HG03460 (cell line): ENCODE measurements around the gene SLC6A12.

ENCODE experiments used
- ATAC-seq: cut with Tn5 transposase; IDR thresholded peaks from one replicate; pipeline ENCODE4 v1.9.1; 2021; ENCODE audit not compliant: unreplicated experiment

Gene SLC6A12

GRCh38 chr12:167959-168600 lies 45.9 kb downstream of the SLC6A12 start:
- no peak for ATAC-seq

- no peak for ATAC-seq
Measured at GRCh38 chr12:166425-167075, 47.4 kb downstream of the SLC6A12 start.

DNA sequence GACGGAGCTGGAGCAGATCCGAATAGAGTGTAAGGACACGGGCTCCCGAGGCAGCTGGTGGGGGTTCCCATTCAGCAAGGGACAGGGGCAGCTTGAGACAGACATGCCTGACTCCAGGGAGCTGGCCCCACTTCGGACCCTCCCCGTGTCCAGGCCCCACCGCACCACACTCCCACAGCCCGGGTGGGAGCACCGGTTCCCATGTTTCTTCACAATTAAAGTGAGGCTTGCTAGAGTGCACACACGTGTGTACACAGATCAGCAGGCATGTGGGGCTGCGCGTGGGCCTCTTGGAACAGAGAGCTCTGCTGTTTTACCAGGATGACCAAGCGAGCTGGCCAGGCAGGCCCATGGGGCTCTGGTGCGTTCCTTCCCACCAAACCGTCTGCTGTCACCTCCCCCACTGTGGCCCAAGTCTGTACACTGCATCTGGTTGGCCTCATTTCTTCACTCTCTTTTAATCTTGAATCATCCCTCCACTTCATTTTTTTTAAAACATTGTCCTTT lies 48.0 kb downstream of the SLC6A12 start:
- no peak for ATAC-seq

DNA sequence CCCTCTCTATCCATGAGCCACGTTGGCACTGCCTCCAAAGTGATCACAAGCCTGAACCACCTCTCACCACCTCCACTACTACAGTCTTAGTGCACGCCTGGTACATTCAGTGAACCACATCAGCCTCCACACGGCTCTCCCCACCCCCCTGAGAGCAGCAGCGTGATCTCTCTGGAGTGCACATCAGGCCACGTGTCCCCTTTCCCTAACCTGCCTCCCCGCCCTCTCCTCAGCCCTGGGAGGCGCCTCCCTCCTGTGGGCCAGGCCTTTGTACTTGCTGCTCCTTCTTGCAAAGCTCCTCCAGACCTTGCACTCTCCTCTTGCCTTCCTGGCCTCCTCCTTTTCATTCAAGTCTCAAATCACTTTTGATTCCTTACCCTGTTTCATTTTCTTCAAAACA lies 49.8 kb downstream of the SLC6A12 start:
- no peak for ATAC-seq

GRCh38 chr12:163406-163986 lies 50.5 kb downstream of the SLC6A12 start:
- ATAC-seq, result no peak

DNA sequence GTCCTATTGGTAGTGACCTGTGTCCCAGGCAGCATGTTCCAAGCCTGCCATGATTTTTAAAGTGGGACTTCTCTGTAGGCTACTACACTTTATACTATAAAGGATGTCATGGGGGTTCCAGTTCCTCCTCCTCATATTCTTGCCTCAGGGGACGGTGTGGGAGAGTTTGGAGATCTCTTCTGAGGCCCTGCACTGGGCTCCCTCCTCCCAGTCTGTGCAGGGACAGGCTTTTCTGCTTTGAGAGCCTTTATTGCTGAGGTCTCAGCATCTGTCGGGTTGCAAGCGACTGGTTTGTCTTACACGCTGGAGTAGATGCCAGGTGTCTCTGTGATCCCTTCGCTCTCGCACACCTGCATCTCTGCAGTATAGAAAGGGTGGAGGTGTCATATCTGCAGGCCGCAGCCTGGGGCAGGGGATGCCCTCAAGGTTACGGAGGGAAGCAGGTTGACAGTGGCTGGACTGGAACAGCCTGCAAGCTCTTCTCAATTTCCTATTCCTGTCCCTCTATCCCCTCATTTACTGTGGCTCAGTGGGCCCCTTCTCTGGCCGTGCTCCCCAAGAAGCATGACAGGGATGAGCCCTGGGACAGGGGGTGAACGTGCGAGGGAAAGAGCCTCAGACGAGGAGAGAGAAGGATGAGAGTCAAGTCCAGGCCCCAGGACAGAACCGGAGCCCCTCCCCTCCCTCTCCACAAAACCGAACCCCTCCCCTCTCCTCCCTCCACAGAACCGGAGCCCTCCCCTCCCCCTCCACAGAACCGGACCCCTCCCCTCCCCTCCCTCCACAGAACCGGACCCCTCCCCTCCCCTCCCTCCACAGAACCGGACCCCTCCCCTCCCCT lies 51.3 kb downstream of the SLC6A12 start:
- ATAC-seq, result no peak

- ATAC-seq, result no peak
Measured at GRCh38 chr12:161823-162222, 52.1 kb downstream of the SLC6A12 start.

DNA sequence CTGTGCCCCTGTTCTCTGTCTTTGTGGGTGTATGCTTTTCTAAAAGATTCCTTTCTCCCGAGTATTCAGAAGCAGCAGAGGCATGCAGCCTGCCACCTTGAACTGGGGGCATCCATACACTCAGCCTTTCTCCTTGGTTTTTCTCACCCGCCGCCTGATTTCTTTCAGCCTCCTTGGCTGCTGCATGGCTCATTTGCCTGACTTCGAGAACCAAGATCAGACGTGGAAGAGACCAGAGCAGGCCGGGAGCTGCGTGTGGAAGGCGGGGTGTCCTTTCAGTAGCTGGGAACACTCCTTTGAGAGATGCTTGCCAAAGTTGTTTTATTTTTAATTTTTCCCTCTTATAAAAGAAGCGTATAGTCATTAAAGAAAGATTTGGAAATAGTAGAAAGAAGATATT lies 53.1 kb downstream of the SLC6A12 start:
- ATAC-seq, result no peak

- no peak for ATAC-seq
Measured at GRCh38 chr12:159156-159782, 54.7 kb downstream of the SLC6A12 start.

DNA sequence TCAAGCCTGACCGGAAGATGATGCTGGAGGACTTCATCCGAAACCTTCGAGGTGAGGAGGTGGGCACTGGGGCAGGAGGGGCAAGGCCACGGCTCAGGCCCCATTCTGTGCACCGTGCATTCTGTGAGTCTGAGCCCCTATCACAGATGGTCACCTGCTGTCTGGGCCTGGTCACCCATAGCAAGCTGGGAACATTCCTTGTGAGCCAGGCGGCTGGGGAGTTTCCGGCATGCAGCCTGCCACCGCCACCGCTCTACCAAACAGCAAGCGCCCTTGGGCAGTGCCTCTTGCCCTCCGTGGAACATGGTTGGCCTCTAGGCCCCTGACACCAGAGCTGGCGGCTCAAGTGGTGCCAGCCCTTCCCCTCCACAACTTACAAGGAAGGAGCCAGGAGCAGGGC lies 56.3 kb downstream of the SLC6A12 start:
- ATAC-seq, result no peak

GRCh38 chr12:156945-157344 lies 57.0 kb downstream of the SLC6A12 start:
- ATAC-seq, result no peak

DNA sequence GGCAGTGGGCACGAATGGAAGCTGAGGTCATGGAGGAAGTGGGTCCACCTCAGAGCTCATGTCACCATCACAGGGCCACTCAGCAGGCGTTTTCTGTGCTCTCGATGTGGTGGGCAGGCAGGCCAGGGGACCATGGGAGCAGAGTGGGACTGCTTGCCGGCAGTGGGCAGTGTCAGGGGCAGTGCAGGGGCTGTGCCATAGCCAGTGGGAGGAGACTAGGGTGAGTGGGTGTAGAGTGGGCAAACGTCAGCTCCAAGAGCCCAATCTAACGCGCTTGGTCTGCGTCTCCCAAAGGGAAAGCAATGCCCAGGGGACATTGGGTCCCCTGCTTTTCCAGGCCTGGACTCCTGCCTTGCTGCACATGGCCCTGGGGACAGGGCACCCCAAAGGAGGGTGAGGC lies 58.3 kb downstream of the SLC6A12 start:
- ATAC-seq, result no peak

- no peak for ATAC-seq
Measured at GRCh38 chr12:155006-155405, 59.0 kb downstream of the SLC6A12 start.

DNA sequence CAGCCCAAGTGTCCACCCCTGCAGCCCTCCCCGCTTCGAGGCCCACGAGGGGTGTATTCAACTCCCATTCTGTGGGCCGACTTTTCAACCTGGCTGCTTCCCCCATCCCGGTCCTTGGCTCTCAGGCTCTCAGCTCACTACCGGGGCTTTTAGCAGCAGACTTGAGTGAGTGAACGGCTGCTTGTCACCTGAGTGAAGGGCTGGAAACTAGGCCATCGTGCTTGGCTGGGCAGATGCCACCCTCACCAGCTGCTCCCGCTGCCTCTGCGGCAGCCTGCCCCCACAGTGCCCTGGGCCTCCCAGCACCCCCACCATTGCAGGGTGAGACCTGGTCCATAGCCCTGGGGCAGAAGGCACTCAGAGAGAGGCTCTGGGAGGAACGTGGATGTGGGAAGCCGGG lies 59.9 kb downstream of the SLC6A12 start:
- ATAC-seq, result no peak

GRCh38 chr12:153080-153746 lies 60.7 kb downstream of the SLC6A12 start:
- peak; percentile 52 for ATAC-seq

DNA sequence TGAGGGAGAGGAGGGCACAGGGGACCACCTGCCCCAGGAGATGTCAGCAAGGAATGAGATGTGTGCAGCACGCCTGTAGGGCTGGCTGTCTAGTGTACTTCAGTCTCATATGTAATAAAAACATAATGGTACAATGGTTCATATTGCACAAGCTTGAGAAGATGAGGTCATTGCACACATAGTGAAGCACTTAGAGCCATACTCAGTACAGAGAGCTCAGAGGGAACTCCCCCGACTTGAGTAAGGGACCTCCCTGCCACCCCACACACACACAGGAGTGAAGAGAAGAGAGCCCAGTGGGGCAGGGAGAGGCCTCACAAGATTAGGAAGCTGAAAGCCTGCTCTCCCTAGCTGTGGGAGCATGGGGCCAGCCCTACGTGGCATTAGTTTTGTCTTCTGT lies 61.5 kb downstream of the SLC6A12 start:
- no peak for ATAC-seq

DNA sequence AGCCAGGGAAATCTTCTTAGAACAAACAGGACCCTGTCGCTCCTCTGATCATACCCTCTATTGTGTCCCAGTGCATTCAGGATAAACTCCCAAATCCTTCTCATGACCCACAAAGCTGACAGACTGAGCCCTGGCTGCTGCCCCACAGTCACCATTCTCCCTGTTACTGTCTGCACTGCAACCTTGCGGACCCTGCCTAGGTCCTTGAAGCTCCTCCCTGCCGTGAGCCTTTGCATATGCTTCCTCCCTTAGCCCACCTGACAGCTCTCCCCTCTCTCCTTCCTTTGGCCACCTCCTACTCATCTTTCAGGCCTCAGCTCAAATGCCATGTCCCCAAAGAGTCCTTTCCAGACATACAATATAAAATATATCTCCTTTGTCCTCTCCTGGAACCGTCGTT lies 62.4 kb downstream of the SLC6A12 start:
- ATAC-seq, result no peak

DNA sequence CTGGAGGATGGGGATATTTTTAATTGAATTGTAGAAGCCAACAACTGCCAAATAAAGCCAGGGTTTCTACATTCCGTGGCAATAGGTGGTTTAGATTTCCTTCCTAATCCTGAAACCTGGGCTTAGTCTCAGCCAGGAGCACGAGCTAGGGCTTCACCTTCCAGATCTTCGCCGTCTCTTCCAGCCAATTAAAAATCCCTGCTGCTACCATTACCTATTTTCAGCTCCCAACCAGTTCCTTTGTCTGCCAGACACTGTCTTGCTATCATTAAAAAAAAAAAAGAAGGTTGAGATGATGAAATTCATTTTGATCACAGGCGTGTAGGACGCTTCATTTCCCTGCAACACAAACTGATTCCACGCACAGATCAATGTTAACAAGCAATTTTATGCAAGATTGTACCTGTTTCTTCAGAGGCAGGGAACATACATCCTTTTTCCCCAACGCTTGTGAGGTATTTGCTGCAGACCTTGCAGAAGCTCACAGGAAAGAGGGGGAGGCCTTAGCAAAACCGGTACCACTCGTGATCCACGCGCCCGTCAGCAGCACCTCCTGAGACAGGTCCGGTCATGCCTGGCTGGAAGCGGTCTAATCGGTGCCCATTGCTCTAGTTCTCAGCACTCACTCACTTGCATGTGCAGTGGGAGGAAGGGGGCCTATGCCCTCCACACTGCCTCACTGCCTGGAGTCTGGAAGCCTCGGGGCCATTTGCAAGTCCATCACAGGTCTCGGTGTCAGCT lies 65.1 kb downstream of the SLC6A12 start:
- ATAC-seq, result no peak

DNA sequence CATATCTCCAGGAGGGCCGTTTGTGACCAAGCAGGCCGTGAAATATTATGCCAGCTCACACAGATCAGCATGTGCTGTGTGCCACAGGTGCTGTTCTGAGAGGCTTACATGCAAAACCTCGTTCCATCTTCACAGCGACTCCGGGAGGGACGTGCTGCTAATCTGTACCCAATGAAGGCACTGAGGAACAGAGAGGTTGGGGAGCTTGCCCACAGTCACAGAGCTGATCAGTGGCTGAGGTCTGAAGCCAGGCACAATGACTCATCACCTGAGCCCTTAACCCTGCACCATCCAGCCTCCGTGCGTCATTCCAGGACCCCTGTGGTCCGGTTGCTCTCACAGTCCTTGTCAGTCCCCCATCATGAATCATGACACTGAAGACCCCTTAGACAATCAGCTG lies 66.7 kb downstream of the SLC6A12 start:
- no peak for ATAC-seq
